Tibial artery (tissue), 4 donors: ENCODE data around the gene REG3A.

Experiments used
- DNase-seq, 2 donors: peaks; one replicate each; pipeline ENCODE4 v3.0.0-alpha.2; 2019
- H3K27ac ChIP-seq, 2 donors: fragments of 200-600 bp; sonication (generic) in 1 of 2; 1 replicate in 1 of 2; 2 replicates in 1 of 2; pipeline ENCODE4 v1.5.1; 2018 to 2019; ENCODE audit warnings: mild to moderate bottlenecking in 1 of 2
- H3K27me3 ChIP-seq, 2 donors: fragments of 200-600 bp; sonication (generic) in 1 of 2; one replicate each; pipeline versions ENCODE4 v1.5.1 to v1.6.0; 2016 to 2019
- H3K36me3 ChIP-seq, 3 donors: fragments of 200-600 bp; sonication (generic) in 2 of 3; one replicate each; pipeline ENCODE4 v1.5.1; 2016 to 2019; ENCODE audit warnings: mild to moderate bottlenecking in 2 of 3
- H3K4me1 ChIP-seq, 4 donors: fragments of 200-600 bp; sonication (generic) in 2 of 4; 1 replicate in 3 of 4; 2 replicates in 1 of 4; pipeline ENCODE4 v1.5.1; 2016 to 2019
- H3K4me3 ChIP-seq, 2 donors: fragments of 200-600 bp; sonication (generic) in 1 of 2; 1 replicate in 1 of 2; 2 replicates in 1 of 2; pipeline ENCODE4 v1.5.1; 2018 to 2019; ENCODE audit warnings: mild to moderate bottlenecking in 2 of 2
- H3K9me3 ChIP-seq, 3 donors: fragments of 200-600 bp; sonication (generic) in 1 of 3; one replicate each; pipeline ENCODE4 v1.5.1; 2016 to 2019
- CTCF ChIP-seq, 2 experiments: fragments of 200-600 bp in 1 of 2; fragments of 450-650 bp in 1 of 2; IDR thresholded peaks; one replicate each; pipeline ENCODE4 v1.5.1; 2017 to 2019; ENCODE audit warnings: antibody characterized with exemption in 2 of 2, mild to moderate bottlenecking in 1 of 2, moderate library complexity in 1 of 2
- intact Hi-C: fragments of 100-400 bp; cut with DNase I; formaldehyde crosslinking; loops from one replicate; pipeline ENCODE4 v1.15.0; 2023; ENCODE audit warnings: low total_unique reads

REG3A gene

DNA sequence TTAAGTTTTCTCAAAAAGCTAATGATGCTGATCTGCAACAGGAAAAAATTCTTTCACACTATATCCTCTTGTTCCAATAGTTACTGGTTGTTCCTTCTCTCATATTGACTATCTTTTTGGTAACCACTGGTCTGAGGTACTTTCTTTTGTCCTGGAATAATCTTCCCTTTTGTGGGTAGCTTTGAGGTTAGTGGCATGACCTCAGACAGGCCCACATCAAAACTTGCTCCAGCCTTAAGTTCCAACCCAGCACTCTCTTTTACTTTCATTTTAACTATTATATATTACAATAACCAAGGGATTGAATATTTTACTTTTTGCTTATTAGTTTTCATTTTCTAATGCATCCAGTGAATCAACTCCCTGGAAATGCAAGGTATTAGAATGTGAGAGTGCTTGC, 29.7 kb downstream of the REG3A start:
- Histone ChIP-seq H3K4me1 (no peaks in the 10 kb centered on the region), H3K9me3 (no peaks in the 10 kb centered on the region), H3K27me3 (no peaks in the 10 kb centered on the region), H3K27ac (no peak overlapping the region), H3K4me3 (no peak overlapping the region), H3K36me3 (no peaks in the 10 kb centered on the region)
- no peak for TF ChIP-seq CTCF (IDR thresholded peaks at IDR 0.05)
- no peak for DNase-seq
- intact Hi-C loops: no loop called here

- DNase-seq: no peak
- intact Hi-C loops: no loop called here
- no peaks in the 10 kb centered on the region for H3K27me3 ChIP-seq
- no peaks in the 10 kb centered on the region for H3K36me3 ChIP-seq
- no peaks in the 10 kb centered on the region for H3K4me1 ChIP-seq
- H3K4me3 ChIP-seq: no peak overlapping the region
- H3K27ac ChIP-seq: no peak overlapping the region
- no peak for TF ChIP-seq CTCF (IDR thresholded peaks at IDR 0.05)
- no peaks in the 10 kb centered on the region for H3K9me3 ChIP-seq
Measured at GRCh38 chr2:79129260-79129659, 30.3 kb downstream of the REG3A start.

DNA sequence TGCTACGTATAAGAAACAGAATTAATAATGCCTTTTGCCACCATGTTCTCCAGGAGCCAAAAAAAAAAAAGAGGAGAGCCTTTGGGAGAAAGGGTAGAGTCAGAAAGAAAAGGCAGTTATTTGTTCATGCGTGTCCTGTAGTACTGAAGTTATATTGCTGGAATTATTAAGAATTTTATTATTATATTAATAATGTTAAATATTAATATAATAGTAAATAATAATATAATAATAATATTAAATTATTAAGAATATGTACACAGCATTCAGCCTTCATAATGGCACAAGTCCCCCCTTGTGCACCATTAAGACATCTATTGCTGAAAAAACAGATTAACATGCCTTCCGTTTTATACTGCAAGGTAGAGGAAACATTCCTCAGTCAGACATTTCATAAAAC, 31.1 kb downstream of the REG3A start:
- Histone ChIP-seq H3K27ac (no peak overlapping the region), H3K36me3 (no peaks in the 10 kb centered on the region), H3K9me3 (no peaks in the 10 kb centered on the region), H3K4me3 (no peak overlapping the region), H3K27me3 (no peaks in the 10 kb centered on the region), H3K4me1 (no peaks in the 10 kb centered on the region)
- intact Hi-C loops: no loop called here
- no peak for DNase-seq
- TF ChIP-seq CTCF (IDR thresholded peaks at IDR 0.05): no peak

DNA sequence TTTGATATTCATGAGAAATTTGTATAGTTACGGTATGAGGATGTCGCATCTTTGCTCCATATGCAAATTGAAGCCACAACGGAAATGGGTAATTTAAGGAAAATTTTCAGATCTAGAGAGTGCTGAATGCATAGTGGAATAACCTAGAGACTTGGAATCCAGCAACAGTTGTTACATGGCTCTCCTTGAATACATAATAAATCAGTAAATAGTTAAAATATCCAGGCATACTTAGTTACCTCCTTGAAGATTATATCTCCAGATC, 33.9 kb downstream of the REG3A start:
- no peak for DNase-seq

GRCh38 chr2:79124907-79125720, 34.4 kb downstream of the REG3A start:
- no peak overlapping the region for H3K27ac ChIP-seq
- no peaks in the 10 kb centered on the region for H3K9me3 ChIP-seq
- no peaks in the 10 kb centered on the region for H3K4me1 ChIP-seq
- no peak for DNase-seq
- H3K4me3 ChIP-seq: no peak overlapping the region
- intact Hi-C loops: no loop called here
- no peaks in the 10 kb centered on the region for H3K36me3 ChIP-seq
- no peaks in the 10 kb centered on the region for H3K27me3 ChIP-seq
- TF ChIP-seq CTCF (IDR thresholded peaks at IDR 0.05): no peak

More for the DNA sequence above, 33.9 kb downstream of the REG3A start:
- intact Hi-C loops: no loop called here
- H3K4me3 ChIP-seq: no peak overlapping the region
- H3K27me3 ChIP-seq: no peaks in the 10 kb centered on the region
- H3K27ac ChIP-seq: no peak overlapping the region
- H3K9me3 ChIP-seq: no peaks in the 10 kb centered on the region
- H3K4me1 ChIP-seq: no peaks in the 10 kb centered on the region
- H3K36me3 ChIP-seq: no peaks in the 10 kb centered on the region
- no peak for TF ChIP-seq CTCF (IDR thresholded peaks at IDR 0.05)

DNA sequence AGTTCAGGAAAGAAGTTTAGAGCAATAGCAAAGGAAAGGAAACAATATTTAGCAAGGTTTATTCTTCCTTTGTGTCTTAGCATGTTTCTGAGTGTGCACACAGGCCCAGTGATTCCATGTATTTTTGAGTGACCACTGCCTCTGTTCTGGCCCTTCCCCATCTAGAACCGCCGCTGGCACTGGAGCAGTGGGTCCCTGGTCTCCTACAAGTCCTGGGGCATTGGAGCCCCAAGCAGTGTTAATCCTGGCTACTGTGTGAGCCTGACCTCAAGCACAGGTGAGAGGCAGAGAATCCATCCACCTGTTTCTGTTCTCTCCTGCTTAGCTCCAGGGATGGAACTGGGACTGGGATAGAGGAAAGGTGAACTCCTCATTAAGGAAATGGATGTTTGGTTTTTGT, 36.9 kb downstream of the REG3A start:
- no peak for DNase-seq
- Histone ChIP-seq H3K27ac (no peak overlapping the region), H3K27me3 (no peaks in the 10 kb centered on the region), H3K4me1 (no peaks in the 10 kb centered on the region), H3K4me3 (no peak overlapping the region), H3K36me3 (no peaks in the 10 kb centered on the region), H3K9me3 (no peaks in the 10 kb centered on the region)
- intact Hi-C loops: no loop called here
- TF ChIP-seq CTCF (IDR thresholded peaks at IDR 0.05): no peak
